Smooth muscle cell of the brain vasculature (primary cell): ENCODE results near the gene GLG1.
A peak's percentile ranks its signal among the peaks of the same experiment; 100 is the strongest.
"Not testable (repeated sequence)": the region's sequence is repeated elsewhere in the genome, so short reads cannot be mapped to it uniquely, and the experiment has no call there.

Source experiments
- DNase-seq: peaks from one replicate; pipeline ENCODE4 v3.0.0-alpha.2; 2012; ENCODE audit warnings: low read depth, low spot score

Gene GLG1

DNA sequence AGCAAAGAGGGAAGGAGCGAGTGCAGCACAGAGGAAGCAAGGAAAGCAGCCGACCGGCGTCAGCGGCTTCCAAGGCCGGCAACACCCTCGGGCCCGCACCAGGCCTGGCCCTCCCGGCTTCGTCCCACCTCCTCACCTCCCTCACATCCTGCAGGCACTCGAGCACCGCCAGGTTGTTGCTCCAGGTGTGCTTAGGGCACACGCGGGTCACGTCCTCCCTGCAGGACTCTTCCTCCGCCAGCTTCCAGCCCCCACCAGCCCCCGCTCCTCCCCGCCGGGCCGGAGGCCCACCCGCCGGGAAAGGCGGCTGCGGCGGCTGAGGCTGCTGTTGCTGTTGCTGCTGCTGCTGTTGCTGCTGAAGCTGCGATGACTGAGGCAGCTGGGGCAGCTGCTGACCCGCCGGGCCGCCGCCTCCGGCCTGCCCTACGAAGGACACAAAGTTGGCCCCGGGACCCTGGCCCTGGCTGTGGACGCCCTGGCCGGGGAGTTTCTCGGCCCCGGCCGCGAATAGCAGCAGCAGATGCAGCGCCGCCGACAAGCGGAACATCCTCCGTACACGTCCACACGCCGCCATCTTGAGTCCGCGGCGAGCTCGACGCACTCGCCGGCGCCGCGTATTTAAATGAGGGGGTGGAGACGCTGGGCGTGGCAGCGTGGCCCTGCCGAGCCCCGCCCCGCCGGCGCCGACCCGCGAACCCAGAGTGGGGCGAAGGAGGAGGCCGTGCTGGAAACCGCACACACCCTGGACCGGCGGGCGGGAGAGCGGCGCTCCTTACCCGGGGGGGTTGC is at the start of gene GLG1:
TSS of gene GLG1 (minus strand) at position 594 of the 789 bp plus-strand sequence. CDS start at position 574, 20 bp downstream.
- DNase-seq: peak; percentile 86

DNA sequence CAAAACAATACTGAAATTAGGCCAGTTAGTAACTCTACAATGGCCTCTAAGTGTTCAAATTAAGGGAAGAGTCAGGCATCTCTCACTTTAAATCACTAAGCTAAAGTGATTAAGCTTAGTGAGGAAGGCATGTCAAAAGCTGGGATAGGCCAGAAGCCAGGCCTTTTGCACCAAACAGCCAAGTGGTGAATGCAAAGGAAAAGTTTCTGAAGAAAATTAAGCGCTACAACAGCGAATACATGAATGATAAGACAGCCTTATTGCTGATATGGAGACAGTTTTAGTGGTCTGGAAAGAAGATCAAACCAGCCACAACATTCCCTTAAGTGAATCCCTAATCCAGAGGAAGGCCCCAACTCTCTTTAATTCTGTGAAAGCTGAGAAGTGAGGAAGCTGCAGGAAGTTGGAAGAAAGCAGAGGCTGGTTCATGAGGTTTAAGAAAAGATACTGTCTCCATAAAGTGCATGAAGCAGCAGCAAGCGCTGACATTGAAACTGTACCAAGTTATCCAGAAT is 47.7 kb upstream of the GLG1 start:
- DNase-seq: no peak

DNA sequence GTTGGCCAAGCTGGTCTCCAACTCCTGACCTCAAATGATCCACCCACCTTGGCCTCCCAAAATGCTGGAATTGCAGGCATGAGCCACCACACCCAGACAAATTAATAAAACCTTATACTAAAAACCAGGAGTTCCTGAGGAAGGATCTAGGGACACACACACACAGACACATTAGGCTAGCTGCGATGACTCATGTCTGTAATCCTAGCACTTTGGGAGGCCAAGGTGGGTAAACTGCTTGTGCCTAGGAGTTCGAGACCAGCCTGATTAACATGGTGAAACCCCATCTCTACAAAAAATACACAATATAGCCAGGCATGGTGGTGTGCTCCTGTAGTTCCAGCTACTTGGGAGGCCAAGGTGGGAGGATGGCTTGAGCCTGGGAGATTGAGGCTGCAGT is 46.0 kb upstream of the GLG1 start:
- DNase-seq: not testable (repeated sequence)

DNA sequence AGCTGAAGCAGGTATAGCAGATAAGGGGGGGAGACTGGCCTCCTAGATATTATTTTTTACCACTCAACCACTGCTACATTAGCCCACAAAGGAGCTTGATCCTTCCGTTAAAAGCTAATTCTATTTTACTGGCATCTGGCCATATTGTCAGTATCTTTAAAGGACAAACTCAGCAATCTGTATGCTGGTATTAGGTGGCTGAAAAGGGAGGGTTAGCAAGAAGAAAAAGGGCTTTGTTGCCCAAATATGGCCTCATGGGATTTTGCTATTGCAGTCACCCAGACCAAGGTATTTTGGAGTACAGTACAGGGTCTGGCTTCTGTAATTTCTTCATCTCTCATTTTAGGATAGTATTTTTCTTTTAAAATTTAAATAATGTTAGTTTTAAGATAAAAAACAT is 45.3 kb upstream of the GLG1 start:
- DNase-seq: no peak

DNA sequence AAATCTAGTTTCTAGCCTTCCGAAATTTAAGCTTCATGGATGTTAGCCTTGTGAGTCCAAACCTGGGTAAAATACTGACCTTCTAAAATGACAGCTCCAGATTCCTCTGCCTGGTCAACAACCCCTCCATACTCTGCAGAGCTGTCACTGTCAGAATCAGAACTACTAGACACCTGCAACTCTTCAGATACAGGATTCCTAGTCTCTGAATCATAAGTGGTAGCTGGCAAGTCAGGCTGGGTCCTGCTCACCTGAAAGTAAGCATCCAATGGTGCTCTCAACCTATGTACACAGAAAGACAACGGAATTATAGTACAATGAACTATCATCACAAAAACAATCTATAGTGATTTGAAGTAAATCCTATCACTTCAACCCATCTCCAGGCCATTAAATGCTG is 44.9 kb upstream of the GLG1 start:
- DNase-seq: no peak

DNA sequence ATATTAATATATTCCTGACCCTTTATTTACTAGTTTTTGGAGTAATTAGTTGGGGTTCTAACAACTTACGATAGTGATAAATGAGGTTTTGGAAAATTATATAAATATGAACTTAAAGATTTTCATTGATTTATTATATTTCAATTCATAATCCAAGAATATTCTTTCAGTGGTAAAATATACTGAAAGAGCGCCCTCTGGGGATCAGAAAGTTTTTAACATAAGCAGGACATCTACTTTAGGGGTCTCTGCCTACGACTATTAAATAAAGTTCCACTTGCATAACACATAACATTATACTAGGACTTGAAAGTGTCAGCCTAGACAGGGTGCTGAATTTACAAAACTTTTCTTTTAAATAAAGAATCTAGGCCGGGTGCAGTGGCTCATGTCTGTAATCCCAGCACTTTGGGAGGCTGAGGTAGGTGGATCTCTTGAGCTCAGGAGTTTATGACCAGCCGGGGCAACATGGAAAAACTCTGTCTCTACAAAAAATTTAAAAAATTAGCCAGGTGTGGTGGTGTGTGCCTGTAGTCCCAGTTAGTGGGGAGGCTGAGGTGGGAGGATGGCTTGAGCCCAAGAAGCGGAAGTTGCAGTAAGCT is 44.2 kb upstream of the GLG1 start:
- DNase-seq: no peak

DNA sequence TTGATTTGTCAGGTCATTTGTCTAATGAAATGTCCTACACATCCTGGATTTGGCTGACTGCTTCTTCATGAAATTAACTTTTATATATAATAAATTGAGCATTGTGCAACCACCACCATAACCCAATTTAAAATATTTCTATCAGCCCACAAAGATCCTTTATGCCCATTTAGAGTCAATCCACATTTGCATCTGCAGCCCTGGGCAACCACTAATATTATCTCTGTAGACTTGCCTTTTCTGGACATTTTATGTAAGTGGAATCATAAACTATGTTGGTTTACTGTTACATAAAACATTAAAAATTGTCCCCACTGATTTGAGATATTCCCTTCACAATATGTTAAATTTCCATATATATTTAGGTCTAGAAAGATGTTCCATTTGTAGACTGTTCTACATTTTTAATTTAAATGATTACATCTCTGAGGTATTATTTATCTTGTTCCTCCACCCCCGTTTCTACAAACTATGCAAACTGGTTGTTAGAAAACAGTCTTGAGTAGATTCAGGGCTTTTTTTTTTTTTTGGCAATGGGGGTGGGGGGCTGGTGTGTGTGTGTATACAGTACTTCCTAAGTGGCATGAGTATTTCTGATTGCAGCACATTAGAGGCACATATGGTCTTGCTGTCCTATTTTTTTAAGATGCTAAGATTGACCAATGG is 43.1 kb upstream of the GLG1 start:
- no peak for DNase-seq

DNA sequence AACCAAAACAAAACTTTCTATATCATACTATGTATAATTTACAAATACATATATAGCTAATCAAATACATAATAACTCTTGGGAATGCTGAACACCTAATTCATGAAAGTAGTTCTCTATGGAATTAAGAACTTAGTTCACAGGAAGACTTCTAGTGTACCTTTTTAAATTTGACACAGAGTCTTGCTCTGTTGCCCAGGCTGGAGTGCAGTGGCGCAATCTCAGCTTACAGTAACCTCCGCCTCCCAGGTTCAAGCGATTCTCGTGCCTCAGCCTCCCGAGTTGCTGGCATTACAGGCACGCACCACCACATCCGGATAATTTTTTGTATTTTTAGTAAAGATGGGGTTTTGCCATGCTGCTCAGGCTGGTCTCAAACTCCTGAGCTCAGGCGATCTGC is 35.1 kb upstream of the GLG1 start:
- DNase-seq: no peak

DNA sequence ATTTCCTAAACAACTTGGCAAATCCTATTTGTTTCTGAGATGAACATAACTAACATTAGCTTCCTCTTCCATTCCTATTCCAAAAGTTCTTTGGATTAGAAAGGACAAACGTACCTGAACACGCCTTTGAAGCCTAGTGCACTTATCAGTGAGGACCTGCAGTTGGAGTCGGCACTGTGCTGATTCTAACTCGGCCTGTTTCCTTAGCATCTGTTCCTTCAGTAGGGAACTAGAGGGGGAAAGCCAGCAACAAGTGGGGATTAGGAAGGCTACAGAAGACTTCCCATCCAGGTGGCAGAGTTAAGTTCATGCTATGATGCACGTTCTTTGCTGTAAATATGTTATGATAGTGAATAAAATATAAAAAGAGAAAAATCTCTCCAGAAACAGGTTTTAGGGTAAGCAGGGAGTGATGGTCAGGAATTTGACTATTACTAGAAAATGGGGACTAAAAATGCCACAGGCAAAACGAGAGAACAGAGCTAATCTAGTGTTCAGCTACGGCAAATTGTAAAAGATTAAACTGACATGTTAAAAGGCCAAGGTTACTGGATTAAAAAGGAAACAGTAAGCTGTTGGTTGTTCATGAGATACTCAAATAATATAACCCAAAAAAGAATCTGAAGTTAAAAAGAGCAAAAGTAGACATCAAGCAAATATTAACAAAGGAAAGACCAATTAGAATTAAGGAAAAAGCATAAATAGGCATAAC is 31.0 kb upstream of the GLG1 start:
- no peak for DNase-seq

DNA sequence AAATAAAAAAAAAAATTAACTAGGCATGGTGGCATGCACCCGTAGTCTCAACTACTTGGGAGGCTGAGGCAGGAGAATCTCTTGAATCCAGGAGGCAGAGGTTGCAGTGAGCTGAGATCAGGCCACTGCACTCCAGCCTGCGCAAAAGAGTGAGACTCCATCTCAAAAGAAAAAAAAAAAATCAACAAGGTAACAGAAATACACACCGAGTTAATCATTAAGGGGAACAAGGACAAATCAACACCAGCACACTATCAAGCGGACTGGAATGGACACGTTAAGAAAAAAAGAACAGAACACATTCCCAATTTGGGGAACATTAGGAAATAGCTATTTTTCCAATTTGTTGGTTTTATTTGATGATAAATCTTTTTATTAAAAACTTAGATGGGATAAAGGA is 28.4 kb upstream of the GLG1 start:
- DNase-seq: no peak

DNA sequence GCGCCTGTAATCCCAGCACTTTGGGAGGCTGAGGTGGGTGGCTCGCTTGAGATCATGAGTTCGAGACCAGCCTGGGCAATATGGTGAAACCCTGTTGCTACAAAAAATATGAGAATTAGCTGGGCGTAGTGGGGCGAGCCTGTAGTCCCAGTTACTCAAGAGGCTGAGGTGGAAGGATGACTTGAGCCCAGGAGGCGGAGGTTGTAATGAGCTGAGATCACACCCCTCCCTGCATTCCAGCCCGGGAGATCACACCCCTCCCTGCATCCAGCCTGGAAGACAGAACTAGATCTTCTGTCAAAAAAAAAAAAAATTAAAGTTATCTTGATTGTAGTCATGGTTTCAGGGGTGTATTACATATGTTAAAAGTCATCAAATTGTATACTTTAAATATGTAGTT is 26.8 kb upstream of the GLG1 start:
- no peak for DNase-seq

DNA sequence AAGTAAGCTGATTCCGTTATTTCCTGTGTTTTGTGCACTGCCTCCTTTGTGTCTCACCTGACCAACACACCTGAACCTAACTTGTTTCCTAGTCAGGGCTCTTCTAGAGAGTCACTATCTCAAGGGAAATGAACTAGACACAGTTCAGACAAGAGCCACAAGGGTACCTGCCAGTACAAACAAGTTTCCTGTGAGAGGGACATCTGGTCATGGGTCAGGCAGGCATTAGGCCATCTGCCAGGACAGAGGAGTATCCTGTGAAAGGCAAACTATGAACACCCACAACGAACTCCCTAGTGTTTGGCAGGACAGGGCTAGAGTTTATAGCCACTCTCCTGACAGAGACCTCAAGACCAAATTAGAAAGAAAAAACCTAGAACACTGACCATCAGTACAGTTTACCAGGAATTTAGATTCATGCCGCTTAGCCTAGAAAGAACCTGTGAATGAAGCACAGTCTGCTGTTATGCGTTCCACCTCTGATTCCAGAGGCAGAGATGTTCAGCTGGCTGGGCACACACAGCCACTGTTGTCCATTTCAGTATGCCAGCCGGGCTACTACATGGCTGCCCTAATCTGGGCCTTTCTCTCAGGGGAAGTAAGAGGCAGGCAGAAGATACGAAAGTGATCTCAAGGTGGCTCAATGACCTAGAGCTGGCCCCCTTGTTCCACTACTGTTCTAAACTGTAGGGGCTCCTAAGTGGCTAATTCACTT is 20.7 kb upstream of the GLG1 start:
- no peak for DNase-seq

DNA sequence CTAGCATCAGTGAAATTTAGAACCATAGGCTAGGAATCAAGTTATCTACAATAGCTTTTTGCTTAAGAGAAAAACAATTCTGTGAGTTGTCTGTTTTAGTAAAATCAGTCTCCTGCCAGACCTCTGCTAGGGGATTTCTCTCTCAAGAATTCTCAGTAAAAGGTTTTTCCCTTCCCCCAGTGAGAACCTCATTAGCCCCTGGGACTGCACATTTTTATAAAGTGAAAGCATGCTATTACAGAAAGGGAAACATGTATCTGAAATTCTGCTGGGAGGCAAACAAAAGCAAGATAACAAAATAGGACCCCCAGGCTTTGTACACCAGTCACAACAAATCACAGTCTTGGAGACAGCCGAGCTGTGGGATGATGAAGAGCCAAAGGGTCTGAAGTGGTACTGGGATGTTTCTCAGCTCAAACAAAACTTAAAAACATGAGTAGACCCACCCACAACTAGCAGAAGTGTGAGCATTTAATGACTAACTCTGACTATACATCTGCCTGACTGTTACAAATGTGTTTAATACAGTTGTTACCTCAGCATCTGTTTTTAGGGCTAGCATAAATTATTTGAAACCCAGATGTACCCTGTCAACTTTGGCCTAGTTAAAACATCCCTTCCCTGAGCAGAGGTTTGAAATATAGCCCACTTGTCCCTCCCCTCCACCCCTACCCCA is 20.0 kb upstream of the GLG1 start:
- no peak for DNase-seq

DNA sequence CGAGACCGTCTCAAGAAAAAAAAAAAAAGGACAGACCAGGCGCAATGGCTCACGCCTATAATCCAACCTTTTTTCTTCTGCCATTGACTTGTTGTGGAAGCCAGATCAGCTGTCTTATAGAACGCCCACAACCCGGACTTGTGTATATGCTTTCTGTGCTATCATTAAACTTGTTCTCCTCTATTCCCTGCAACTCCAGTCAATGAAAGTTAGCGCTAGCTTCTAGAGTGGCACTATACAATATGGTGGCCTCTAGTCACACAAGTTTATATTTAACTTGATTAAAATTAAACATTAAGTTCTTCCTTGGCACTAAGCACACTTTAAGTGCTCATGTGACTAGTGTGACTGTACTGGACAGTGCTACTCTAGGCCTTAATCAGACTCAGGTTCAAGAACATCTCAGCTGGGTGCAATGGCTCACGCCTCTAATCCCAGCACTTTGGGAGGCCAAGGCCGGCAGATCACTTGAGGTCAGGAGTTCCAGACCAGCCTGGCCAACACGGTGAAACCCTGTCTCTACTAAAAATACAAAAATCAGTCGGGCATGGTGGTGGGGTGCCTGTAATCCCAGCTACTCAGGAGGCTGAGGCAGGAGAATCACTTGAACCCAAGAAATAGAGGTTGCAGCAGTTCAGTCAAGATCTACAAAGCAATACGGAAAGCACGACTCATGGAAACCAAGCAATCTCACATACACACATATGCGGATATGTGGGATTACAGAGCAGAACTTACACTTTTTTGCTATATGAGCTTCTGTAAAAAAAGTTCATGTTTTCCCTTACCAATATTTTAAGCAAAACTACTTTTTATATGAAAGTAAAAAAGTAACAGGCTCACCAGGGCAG is 18.8 kb upstream of the GLG1 start:
- DNase-seq: no peak

DNA sequence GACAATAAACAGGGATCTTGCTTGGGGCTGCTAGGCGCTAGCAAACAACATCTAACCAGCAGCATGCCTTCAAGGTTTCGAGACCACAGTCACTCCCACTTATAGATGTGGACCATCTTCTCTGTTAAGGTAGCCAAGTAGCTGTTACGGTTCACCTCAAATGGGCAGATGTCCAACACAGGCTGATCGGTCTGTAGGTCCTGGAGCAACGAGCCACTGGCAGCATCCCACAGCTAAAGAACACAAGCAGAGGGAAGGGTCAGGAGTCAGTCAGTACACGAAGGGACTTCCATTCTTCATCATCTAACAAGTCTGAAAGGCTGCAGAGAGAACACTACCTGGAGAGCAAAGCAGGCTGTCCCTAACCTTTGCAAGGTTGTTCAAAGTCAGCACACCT is 16.9 kb upstream of the GLG1 start:
- no peak for DNase-seq

DNA sequence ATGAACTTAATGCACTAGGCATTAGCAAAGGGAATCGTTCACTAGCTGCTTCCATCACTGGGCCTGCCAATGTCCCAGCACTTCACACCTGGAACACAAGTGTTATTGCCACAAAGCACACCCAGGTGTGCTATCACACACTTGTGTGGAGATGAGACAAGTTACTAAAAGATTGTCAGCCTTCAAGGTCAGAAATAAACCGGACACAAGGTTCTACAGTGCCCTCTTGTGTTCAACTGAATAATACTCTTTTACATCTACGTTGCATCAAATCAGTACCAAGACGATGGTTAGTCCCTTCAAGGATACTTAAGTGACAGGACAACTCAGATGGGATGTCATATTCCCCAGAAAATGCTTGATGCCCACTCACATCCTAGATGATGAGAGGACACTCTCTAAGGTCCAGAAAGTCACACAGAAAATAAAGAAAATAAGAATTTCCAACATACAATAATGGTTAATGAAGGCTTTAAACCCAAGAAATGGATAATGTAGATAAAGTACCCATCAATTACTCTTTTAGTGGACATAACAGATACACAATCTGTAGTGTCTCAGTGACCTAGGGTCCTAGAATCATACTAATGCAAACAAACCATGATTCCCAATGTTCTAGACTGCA is 16.4 kb upstream of the GLG1 start:
- no peak for DNase-seq

DNA sequence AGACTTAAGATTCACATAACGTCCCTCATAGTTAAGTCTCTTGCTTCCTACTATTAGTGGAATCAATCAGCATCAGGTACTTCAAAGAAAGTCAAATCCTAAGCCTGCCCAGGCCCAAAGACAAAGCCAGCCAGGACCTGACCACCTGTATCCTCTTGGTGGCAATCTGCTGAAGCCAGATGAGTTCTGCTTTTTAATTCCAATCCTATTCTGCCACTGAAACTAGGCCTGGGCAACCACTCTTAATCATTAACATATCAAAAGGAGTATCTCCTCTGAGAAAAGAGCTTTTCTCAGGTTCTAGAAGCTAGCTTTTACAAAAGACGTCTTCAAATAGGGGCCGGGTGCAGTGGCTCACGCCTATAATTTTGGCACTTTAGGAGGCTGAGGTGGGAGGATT is 15.1 kb upstream of the GLG1 start:
- DNase-seq: no peak

DNA sequence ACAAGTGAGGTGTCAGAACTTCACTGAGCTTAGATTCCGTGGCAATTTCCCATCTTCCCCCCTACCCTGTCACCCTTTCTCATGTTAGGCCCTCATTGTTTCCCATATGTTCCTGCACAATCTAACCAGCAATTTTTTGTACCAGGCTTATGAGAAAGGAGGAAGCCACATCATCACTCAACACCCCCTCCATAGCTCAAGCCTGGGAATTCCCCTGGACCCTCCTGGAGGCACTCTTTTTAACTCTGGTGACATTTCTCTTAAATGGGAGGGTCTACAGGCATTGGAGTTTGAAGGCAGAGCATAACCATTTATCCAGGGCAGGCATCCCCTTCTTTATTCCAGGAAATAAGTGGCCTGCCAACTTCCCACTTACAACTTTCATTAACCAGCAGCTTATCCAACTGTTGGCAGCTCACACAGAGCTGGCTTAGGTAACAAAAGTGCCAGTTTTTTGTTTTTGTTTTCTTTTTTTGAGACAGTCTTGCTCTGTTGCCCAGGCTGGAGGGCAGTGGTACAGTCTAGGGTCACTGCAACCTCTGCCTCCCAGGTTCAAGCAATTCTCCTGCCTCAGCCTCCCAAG is 10.4 kb upstream of the GLG1 start:
- no peak for DNase-seq

DNA sequence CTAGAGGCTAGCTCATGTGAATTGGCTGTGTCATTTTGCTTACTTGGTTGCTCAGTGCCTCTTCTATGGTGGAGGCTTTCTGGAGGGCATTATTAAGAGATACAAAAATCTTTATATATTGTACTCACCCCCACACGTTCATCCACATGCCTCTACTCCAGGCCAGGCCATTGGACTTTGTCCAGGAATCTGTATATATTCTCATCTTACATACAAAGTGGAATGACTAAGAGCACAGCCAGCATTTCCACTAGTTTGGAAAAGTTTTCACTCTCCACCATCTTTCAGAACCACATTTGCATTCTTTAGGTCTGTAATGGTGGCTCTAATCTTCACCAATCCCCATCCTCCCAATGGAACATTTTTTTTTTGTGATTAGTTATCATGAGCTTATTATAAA is 4.8 kb upstream of the GLG1 start:
- DNase-seq: no peak
